NCI-H345 treated with DMSO at 0.1 percent for 48 hours (cell line): Measurements from ENCODE around the gene SLC25A44.

Source experiments
- DNase-seq: peaks from one replicate; lab custom pipeline; 2025; ENCODE audit not compliant: unreplicated experiment; lab: John Stamatoyannopoulos, UW

SLC25A44 gene

DNA sequence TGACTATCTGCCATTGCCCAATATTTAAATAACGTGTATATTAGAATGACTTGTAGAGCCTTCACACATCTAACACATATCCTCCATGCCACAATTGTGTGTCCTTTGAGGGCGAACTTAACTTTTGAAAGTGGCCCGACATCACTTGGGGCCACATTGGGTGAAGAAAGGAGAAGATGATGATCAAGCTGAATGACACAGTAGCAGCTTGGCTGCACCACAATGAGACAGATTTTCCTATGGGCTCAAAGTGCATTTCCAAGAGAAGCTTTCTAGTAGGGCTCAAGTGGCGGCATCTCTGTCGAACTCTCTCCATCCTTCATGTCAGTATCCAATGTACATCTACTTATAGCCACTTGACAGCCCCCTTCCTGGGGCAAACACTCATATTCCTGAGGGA is 44.3 kb downstream of the SLC25A44 start:
- DNase-seq = no peak

DNA sequence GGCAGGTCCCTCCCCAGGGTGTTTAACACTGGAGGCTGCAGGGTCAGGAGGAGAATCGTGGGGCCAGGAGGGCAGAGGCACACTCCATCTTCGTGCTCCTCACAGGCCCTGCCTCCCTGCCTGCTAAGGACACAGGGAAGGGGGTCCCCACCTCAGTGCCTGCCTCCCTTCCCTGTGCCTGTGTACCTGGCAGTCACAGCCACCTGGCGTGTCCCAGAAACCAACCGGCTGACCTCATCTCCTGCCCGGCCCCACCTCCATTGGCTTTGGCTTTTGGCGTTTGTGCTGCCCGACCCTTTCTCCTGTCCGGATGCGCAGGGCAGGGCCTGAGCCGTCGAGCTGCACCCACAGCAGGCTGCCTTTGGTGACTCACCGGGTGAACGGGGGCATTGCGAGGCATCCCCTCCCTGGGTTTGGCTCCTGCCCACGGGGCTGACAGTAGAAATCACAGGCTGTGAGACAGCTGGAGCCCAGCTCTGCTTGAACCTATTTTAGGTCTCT is 47.5 kb downstream of the SLC25A44 start:
- no peak for DNase-seq

DNA sequence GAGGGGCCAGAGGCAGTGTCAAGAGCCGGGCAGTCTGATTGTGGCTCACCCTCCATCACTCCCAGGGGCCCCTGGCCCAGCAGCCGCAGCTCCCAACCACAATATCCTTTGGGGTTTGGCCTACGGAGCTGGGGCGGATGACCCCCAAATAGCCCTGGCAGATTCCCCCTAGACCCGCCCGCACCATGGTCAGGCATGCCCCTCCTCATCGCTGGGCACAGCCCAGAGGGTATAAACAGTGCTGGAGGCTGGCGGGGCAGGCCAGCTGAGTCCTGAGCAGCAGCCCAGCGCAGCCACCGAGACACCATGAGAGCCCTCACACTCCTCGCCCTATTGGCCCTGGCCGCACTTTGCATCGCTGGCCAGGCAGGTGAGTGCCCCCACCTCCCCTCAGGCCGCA is 48.0 kb downstream of the SLC25A44 start, which contains the start of gene BGLAP:
Gene BGLAP (plus strand): TSS at position 259 of the 400 bp plus-strand sequence. CDS start 48 bp downstream, at position 307.
- no peak for DNase-seq

DNA sequence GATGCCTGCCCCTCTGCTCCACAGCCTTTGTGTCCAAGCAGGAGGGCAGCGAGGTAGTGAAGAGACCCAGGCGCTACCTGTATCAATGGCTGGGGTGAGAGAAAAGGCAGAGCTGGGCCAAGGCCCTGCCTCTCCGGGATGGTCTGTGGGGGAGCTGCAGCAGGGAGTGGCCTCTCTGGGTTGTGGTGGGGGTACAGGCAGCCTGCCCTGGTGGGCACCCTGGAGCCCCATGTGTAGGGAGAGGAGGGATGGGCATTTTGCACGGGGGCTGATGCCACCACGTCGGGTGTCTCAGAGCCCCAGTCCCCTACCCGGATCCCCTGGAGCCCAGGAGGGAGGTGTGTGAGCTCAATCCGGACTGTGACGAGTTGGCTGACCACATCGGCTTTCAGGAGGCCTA is 48.8 kb downstream of the SLC25A44 start:
- no peak for DNase-seq

DNA sequence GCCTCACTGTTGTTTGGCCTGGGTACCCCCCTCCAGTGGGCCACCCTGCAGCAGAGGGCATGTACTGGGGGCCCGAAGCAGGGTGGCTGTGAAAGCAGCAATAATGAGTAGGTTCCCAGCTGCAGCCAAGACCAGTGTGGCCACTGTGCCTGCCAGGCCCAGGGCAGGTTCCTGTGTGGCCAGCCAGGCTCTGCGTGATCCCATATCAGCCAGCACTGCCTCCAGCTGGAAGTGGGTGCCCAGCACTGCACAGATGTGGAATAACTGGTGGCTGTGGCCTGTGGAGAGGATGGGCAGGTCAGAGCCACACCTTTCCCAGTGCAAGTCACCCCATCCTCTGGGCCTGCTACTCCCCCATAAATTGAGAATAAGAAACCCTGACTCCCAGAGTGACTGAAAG is 50.2 kb downstream of the SLC25A44 start:
- no peak for DNase-seq

DNA sequence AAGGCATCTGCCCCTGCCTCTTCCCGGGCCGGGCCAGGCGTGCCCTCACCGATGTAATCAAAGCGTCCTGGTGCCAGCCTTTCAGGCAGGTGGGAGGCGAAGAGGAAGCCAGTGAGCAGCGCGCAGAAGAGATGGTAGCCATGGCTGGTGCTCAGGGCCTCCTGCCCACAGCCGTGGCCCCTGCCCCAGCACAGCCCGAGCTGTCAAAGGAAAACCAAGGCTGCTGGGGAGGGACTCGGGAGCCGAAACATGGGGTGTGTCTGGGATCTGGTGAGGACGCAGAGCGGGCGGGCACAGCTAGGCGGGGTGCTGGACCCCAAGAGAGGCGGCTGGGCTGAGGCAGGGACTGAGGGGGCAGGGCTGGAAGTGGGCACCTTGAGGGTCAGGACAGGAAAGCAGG is 50.8 kb downstream of the SLC25A44 start:
- no peak for DNase-seq

- DNase-seq = peak; percentile 67
Observed at GRCh38 chr1:156245451-156246232, 51.7 kb downstream of the SLC25A44 start.

DNA sequence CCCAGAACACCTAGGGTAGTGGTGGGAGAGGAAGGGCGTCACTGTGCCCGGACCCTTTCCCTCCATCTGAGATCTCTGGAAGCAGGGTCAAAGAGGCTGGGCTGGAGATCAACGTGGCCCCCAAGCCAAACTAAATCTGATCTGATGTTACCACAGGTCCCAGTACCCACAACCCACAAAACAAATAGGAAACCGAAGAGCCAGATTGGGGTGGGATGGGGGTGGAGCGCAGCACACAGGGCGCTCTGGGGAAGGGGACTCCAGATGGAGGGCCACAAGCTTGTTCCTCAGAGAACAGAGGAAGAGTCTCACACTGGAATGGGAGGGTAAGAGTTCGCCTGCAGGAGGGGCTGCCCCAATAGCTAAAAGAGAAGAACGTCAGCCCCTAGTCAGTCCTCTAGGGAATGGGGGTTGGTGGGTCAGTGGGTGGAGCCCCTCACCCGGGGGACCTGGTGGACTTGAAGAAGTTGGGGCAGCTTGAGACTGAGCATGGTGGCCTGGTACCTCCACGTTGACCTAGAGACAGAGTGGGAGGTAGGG is 52.4 kb downstream of the SLC25A44 start:
- no peak for DNase-seq

GRCh38 chr1:156246781-156247459 is 53.0 kb downstream of the SLC25A44 start:
- no peak for DNase-seq

DNA sequence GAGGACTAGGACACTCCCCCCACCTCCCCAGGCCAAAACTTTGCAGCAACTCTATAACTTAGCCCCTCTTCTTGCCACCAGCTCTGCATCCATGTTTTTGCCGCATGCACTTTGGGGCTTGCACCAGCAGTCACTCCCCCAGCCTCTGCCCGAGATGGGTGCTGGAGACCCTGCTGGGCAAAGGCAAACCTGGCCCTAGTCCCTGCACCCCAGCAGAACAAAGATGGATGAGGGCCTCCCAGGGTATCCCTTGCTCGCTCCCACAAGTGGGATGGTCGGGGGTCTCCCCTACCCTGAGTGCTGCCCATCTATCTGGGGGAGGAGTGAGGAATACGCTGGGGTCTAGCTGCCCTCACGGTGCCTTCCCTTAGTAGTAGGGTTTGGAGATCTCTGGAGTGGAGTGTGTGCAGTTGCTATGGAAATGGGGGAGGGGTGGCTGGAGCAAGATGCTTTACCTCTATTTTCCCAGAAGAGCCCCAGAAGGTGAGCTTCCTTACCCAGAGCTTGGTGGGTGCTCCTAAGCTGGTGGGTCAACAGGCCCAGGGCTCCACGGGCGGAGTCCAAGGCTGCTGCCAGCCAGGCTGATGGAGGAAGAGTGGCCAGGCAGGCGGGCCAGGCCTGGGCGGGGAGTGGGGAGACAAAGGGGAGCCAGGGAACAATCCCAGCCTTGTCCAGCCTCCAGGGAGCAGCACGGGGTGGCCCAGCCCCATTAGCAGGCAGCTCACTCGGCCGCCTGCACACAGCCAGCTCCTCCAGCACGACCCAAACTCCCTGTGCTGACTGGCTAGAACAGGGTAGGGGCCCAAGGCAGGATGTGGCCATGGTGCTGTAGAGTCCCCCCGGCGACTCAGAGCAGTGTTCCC is 53.8 kb downstream of the SLC25A44 start, which contains the start of gene PAQR6:
Gene PAQR6 (minus strand): TSS at position 597 of the 863 bp plus-strand sequence. CDS start 1,325 bp downstream, outside the sequence.
- peak; percentile 36 for DNase-seq

- DNase-seq = no peak
Observed at GRCh38 chr1:156248323-156248683, 54.4 kb downstream of the SLC25A44 start.

- no peak for DNase-seq
Observed at GRCh38 chr1:156249593-156249992, 55.7 kb downstream of the SLC25A44 start.

GRCh38 chr1:156251527-156251926 is 57.6 kb downstream of the SLC25A44 start:
- DNase-seq = no peak

- no peak for DNase-seq
Observed at GRCh38 chr1:156253634-156254033, 59.7 kb downstream of the SLC25A44 start.

- no peak for DNase-seq
Observed at GRCh38 chr1:156257711-156258110, 63.8 kb downstream of the SLC25A44 start.

- DNase-seq = no peak
Observed at GRCh38 chr1:156258859-156259258, 65.0 kb downstream of the SLC25A44 start.

DNA sequence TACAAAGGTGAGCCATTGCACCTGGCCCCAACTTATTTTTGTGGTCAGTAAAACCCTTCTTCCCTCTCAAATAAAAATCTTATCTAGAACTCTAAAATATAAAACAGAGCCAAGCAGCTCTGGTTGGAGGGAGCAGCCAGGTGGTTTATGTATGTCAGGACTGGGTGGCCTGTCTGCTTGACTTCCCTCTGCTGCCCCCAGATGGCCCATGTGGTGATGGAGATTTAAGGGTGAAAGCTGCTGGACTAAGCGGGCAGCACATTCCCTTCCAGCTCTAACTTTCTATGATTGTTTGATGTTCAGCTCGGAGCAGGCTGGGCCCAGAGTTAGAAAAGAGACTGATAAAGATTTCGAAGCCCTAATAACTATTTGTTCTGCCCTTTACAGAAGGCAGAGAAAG is 65.9 kb downstream of the SLC25A44 start:
- no peak for DNase-seq

GRCh38 chr1:156260896-156261295 is 67.0 kb downstream of the SLC25A44 start:
- DNase-seq = no peak
